ENCODE results near the gene ZNF554. TPM values are rescaled to one million over a fixed set of nuclear protein-coding genes. Genes with fewer than 3 reads are reported as not detected.
"Not testable (repeated sequence)": the region's sequence is repeated elsewhere in the genome, so short reads cannot be mapped to it uniquely, and the experiment has no call there.

Gene ZNF554
- polyA plus RNA-seq, 2 donors = 1.5 to 4.9 TPM

DNA sequence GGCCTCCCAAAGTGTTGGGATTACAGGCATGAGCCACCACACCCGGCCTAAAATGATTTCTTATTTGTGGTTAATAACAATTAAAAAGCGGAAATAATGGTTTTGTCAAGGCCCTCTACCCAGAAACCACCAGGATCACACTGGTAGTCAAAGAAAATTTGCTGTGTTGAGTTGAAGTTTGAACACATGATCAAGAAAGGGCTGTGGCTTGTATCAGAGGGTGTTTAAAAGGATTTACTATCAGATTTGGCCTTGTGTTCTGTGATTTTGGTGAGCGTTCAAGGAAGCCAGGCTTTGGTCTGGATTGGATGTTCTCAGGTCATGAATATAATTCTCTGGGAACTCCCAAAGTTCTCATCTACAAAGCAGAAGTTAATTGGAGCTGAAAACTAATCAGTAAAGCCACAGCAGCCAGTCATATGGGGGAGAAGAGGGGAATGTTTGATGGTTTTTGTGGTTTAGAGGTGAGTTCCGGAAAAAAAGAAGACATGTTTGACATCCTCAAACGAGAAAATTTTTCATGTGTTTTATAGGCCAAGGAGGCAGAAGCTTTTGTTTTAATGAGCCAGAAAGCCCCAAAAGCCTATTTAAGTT, 36.9 kb downstream of the ZNF554 start:
- Histone ChIP-seq H3K9me3 (ENCODE audit: control insufficient read depth in 2 of 2, insufficient read depth in 1 of 2, low read depth in 1 of 2, low read length in 1 of 2) (peaks cover 16 to 28% of the 10 kb centered on the region in 2 donors), H3K27ac (ENCODE audit: low read depth in 2 of 2, low read length in 1 of 2) (no peak overlapping the region), H3K4me1 (ENCODE audit: control insufficient read depth in 2 of 2, insufficient read depth in 2 of 2, low read length in 1 of 2) (no peaks in the 10 kb centered on the region), H3K36me3 (ENCODE audit: control insufficient read depth in 2 of 2, insufficient read depth in 2 of 2, low read length in 1 of 2) (peaks cover 13 to 15% of the 10 kb centered on the region in 2 donors), H3K4me3 (ENCODE audit: low read depth in 1 of 2, low read length in 2 of 2) (no peak overlapping the region), H3K27me3 (ENCODE audit: control insufficient read depth in 1 of 2, insufficient read depth in 2 of 2, low read length in 2 of 2) (no peaks in the 10 kb centered on the region)
- whole genome bisulfite sequencing, 2 donors = 82 to 87% methylated on average over 5 of the region's 5 CpGs

DNA sequence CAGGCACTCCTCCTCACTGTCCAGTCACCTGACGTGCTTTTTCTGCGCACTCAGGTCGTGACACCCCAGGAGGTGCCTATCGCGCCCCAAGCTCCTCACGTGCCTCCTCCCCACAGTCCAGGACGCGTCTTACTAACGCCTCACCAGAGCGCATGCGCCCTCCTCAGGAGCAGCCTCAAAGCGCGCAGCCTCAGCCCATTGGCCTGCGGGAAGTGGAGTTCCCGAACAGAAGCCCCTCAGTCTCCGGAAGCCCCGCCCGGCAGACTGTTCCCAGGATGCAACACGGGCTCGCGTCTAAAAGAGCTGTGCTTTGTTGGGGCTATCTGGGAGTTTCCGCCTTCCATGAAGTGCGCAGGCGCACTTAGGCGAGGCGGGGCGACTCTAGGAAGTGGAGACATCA, 39.2 kb downstream of the ZNF554 start:
- 76 to 82% methylated on average over 27 of the region's 27 CpGs for WGBS, 2 donors
- H3K27me3 ChIP-seq (ENCODE audit: control insufficient read depth in 1 of 2, insufficient read depth in 2 of 2, low read length in 2 of 2) = no peaks in the 10 kb centered on the region
- H3K27ac ChIP-seq (ENCODE audit: low read depth in 2 of 2, low read length in 1 of 2) = no peak overlapping the region
- no peaks in the 10 kb centered on the region for H3K4me1 ChIP-seq (ENCODE audit: control insufficient read depth in 2 of 2, insufficient read depth in 2 of 2, low read length in 1 of 2)
- H3K4me3 ChIP-seq (ENCODE audit: low read depth in 1 of 2, low read length in 2 of 2) = no peak overlapping the region
- no peaks in the 10 kb centered on the region for H3K36me3 ChIP-seq (ENCODE audit: control insufficient read depth in 2 of 2, insufficient read depth in 2 of 2, low read length in 1 of 2)
- peaks cover 12 to 18% of the 10 kb centered on the region in 2 donors for H3K9me3 ChIP-seq (ENCODE audit: control insufficient read depth in 2 of 2, insufficient read depth in 1 of 2, low read depth in 1 of 2, low read length in 1 of 2)

DNA sequence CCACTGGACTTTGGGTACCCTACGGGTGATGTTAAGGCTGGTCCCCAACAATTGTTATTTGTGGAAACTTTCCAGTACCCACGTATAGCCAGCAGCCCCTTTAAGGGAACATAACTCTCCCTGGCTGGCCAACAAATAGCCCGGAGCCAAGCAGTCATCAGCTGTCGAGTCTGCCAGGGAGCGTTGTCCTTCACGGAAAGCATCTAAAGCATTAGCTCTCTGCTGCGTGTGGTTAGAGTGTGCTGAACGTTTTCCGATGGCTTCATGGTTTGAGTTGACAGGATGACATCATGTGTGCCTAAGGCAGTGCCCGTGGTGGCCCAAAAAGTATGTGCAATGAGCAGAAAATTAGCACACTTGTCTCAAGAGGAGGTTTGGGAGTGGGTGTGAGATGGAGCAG, 44.1 kb downstream of the ZNF554 start:
- no peaks in the 10 kb centered on the region for H3K4me1 ChIP-seq (ENCODE audit: control insufficient read depth in 2 of 2, insufficient read depth in 2 of 2, low read length in 1 of 2)
- H3K9me3 ChIP-seq (ENCODE audit: control insufficient read depth in 2 of 2, insufficient read depth in 1 of 2, low read depth in 1 of 2, low read length in 1 of 2) = peaks cover 4 to 8% of the 10 kb centered on the region in 2 donors
- H3K36me3 ChIP-seq (ENCODE audit: control insufficient read depth in 2 of 2, insufficient read depth in 2 of 2, low read length in 1 of 2) = no peaks in the 10 kb centered on the region
- no peak overlapping the region for H3K4me3 ChIP-seq (ENCODE audit: low read depth in 1 of 2, low read length in 2 of 2)
- WGBS, 2 donors = 61 to 66% methylated on average over 10 of the region's 10 CpGs
- no peak overlapping the region for H3K27ac ChIP-seq (ENCODE audit: low read depth in 2 of 2, low read length in 1 of 2)
- H3K27me3 ChIP-seq (ENCODE audit: control insufficient read depth in 1 of 2, insufficient read depth in 2 of 2, low read length in 2 of 2) = no peaks in the 10 kb centered on the region

DNA sequence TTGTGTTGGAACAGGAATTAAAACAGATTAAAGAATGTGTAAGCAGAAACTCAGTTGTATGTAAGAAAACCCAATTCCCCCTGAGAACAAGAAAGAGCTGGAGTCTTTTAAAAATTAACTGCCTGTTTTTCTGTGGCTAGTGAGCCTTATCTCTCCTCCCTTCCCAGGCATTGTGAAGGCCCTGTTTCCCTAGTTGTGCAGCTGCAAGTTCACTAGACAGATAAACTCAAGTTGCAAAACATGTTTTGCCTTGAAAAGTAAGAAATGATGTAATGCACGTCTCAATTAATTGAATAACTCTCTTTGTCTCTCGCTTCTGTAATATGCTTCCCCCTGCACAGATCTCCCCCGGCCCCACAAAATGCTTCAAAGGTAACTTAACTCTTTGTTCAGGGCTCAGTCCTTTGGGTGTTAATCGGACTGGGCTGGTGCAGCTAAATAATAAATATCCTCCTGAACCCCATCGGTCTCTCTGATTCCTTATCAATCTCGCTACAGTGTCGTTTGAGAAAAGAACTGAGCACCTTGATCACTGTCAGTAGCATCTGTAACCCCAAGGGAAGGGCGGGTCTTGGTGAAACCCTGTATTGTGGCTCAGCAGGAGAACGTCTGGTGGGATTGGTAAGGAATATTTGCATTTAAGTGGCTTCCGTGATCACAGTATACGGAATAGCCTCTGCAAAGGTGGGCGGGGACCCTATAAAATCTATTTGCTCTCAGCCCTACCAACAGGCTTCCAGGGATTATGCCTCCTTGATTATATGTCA, 45.8 kb downstream of the ZNF554 start:
- Histone ChIP-seq H3K27me3 (ENCODE audit: control insufficient read depth in 1 of 2, insufficient read depth in 2 of 2, low read length in 2 of 2) (no peaks in the 10 kb centered on the region), H3K9me3 (ENCODE audit: control insufficient read depth in 2 of 2, insufficient read depth in 1 of 2, low read depth in 1 of 2, low read length in 1 of 2) (no peaks in the 10 kb centered on the region), H3K27ac (ENCODE audit: low read depth in 2 of 2, low read length in 1 of 2) (no peak overlapping the region), H3K36me3 (ENCODE audit: control insufficient read depth in 2 of 2, insufficient read depth in 2 of 2, low read length in 1 of 2) (no peaks in the 10 kb centered on the region), H3K4me1 (ENCODE audit: control insufficient read depth in 2 of 2, insufficient read depth in 2 of 2, low read length in 1 of 2) (no peaks in the 10 kb centered on the region), H3K4me3 (ENCODE audit: low read depth in 1 of 2, low read length in 2 of 2) (no peak overlapping the region)
- 38 to 42% methylated on average over 12 of the region's 12 CpGs for WGBS, 2 donors

DNA sequence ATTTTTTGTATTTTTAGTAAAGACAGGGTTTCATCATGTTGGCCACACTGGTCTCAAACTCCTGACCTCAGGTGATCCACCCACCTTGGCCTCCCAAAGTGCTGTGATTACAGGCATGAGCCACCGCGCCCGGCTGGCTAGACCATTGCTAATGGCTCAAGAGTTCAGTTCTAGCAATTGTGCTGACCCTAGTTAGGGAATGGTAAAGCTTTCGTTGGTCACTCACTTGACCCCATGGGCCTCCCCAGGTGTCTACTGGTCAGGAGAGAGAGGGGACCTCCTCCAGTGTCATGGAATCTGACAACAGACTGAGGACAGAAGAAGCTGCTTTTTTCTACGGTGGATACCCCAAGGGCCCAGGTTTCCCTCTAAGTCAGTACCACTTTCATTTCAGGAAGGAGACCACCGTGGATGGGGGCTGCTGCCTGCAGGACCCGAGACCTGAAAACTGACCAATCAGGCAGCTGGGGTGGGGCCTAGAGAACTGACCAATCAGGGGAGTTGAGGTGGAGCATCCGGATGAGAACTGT, 46.9 kb downstream of the ZNF554 start:
- H3K9me3 ChIP-seq (ENCODE audit: control insufficient read depth in 2 of 2, insufficient read depth in 1 of 2, low read depth in 1 of 2, low read length in 1 of 2) = no peaks in the 10 kb centered on the region
- no peaks in the 10 kb centered on the region for H3K36me3 ChIP-seq (ENCODE audit: control insufficient read depth in 2 of 2, insufficient read depth in 2 of 2, low read length in 1 of 2)
- 70 to 78% methylated on average over 8 of the region's 8 CpGs for WGBS, 2 donors
- H3K27me3 ChIP-seq (ENCODE audit: control insufficient read depth in 1 of 2, insufficient read depth in 2 of 2, low read length in 2 of 2) = no peaks in the 10 kb centered on the region
- no peak overlapping the region for H3K27ac ChIP-seq (ENCODE audit: low read depth in 2 of 2, low read length in 1 of 2)
- no peaks in the 10 kb centered on the region for H3K4me1 ChIP-seq (ENCODE audit: control insufficient read depth in 2 of 2, insufficient read depth in 2 of 2, low read length in 1 of 2)
- peak overlapping the region in 1 of 2 donors; percentile 66 for H3K4me3 ChIP-seq (ENCODE audit: low read depth in 1 of 2, low read length in 2 of 2)

DNA sequence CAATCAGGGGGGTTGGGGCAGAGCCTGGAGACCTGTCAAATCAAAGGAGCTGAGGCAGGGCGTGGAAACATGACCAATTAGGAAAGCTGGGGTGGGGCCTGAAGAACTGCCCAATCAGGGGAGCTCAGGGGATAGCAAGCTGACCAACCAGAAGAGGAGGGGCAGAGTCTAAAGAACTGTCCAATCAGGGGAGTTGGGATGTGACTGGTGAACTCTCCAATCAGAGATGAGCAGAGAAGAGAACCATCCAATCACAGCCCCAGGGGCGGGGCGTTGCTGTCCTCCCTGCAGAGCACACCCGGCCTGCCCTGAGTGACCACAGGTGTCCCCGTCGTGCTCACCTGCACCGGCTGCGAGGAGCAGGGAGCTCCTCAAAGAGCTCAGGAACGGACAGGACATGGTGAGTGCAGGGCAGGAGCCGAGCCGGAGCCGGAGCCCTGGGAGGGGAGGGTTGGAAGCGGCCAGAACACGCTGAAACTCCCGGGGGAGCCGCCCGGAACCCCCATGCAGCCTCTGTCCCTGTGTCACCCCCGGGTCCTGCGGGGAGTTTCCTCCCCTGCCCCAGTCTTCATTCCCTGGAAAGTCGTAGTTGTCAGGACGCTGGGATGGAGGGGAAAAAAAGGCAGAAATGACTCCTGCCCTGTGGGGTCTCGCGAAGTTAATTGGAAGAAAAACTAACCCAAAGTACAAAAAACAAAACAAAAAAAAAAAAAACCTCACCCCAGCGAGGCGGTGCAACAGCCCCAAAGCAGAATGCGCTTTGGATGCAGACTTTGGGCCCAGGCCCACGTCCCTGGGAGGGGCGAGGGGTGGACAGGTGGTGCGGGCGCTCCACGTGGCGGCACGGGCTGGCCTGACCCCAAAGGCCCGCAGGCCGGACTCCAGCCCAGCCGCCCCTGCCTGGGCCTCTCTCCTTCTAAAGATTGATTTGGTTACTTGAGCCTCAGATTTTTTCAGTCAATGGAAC, 47.6 kb downstream of the ZNF554 start, which contains the start of gene ZNF556:
TSS of gene ZNF556 (plus strand) at position 311 of the 967 bp plus-strand sequence. CDS start at position 398, 87 bp downstream.
- H3K27ac ChIP-seq (ENCODE audit: low read depth in 2 of 2, low read length in 1 of 2) = peak within 1 kb of the TSS in 1 of 2 donors; percentile 13
- H3K36me3 ChIP-seq (ENCODE audit: control insufficient read depth in 2 of 2, insufficient read depth in 2 of 2, low read length in 1 of 2) = no peaks in the 10 kb centered on the region
- H3K4me3 ChIP-seq (ENCODE audit: low read depth in 1 of 2, low read length in 2 of 2) = peak within 1 kb of the TSS; percentile 53 to 66
- no peaks in the 10 kb centered on the region for H3K9me3 ChIP-seq (ENCODE audit: control insufficient read depth in 2 of 2, insufficient read depth in 1 of 2, low read depth in 1 of 2, low read length in 1 of 2)
- no peaks in the 10 kb centered on the region for H3K4me1 ChIP-seq (ENCODE audit: control insufficient read depth in 2 of 2, insufficient read depth in 2 of 2, low read length in 1 of 2)
- no peaks in the 10 kb centered on the region for H3K27me3 ChIP-seq (ENCODE audit: control insufficient read depth in 1 of 2, insufficient read depth in 2 of 2, low read length in 2 of 2)
- WGBS, 2 donors = 49 to 63% methylated on average over 36 of the region's 36 CpGs

DNA sequence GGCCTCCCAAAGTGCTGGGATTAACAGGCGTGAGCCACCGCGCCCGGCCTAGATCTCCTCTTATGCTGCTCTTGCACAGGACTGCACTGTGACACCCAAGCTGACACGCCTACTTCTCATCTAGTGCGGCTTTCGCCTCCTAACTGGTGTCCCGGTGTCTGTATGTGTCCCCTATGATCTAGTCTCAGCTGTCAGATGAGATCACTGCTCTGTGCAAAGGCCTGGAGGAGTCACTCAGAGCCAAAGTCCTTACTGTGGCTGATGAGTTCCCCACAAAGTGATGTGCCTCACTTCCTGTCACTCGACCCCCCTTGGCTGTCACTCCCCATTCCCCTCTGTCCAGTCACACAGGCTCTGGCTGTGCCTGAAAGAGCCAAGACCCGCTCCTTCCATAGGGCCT, 50.0 kb downstream of the ZNF554 start:
- WGBS, 2 donors = 81 to 85% methylated on average over 10 of the region's 10 CpGs
- Histone ChIP-seq H3K27ac (ENCODE audit: low read depth in 2 of 2, low read length in 1 of 2) (no peak overlapping the region), H3K4me3 (ENCODE audit: low read depth in 1 of 2, low read length in 2 of 2) (no peak overlapping the region), H3K27me3 (ENCODE audit: control insufficient read depth in 1 of 2, insufficient read depth in 2 of 2, low read length in 2 of 2) (no peaks in the 10 kb centered on the region), H3K36me3 (ENCODE audit: control insufficient read depth in 2 of 2, insufficient read depth in 2 of 2, low read length in 1 of 2) (no peaks in the 10 kb centered on the region), H3K4me1 (ENCODE audit: control insufficient read depth in 2 of 2, insufficient read depth in 2 of 2, low read length in 1 of 2) (no peaks in the 10 kb centered on the region), H3K9me3 (ENCODE audit: control insufficient read depth in 2 of 2, insufficient read depth in 1 of 2, low read depth in 1 of 2, low read length in 1 of 2) (no peaks in the 10 kb centered on the region)

DNA sequence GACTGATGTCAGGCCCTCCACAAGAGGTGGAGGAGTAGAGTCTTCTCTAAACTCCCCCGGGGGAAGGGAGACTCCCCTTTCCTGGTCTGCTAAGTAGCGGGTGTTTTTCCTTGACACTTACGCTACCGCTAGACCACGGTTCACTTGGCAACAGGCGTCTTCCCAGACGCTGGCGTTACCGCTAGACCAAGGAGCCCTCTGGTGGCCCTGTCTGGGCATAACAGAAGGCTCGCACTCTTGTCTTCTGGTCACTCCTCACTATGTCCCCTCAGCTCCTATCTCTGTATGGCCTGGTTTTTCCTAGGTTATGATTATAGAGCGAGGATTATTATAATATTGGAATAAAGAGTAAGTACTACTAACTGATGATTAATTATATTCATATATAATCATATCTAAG, 52.5 kb downstream of the ZNF554 start:
- H3K4me1 ChIP-seq (ENCODE audit: control insufficient read depth in 2 of 2, insufficient read depth in 2 of 2, low read length in 1 of 2) = not testable (repeated sequence)
- 27 to 46% methylated on average over 6 to 10 of the region's 11 CpGs for WGBS, 2 donors

More for the DNA sequence above, 52.5 kb downstream of the ZNF554 start:
- peaks cover 8 to 10% of the 10 kb centered on the region in 2 donors for H3K9me3 ChIP-seq (ENCODE audit: control insufficient read depth in 2 of 2, insufficient read depth in 1 of 2, low read depth in 1 of 2, low read length in 1 of 2)
- H3K36me3 ChIP-seq (ENCODE audit: control insufficient read depth in 2 of 2, insufficient read depth in 2 of 2, low read length in 1 of 2); H3K4me3 ChIP-seq (ENCODE audit: low read depth in 1 of 2, low read length in 2 of 2); H3K27ac ChIP-seq (ENCODE audit: low read depth in 2 of 2, low read length in 1 of 2); H3K27me3 ChIP-seq (ENCODE audit: control insufficient read depth in 1 of 2, insufficient read depth in 2 of 2, low read length in 2 of 2): not testable (repeated sequence)
